GM12872 (cell line): ENCODE data around the gene ADAR.

Experiments used
- CTCF ChIP-seq: IDR thresholded peaks from 3 replicates; pipeline ENCODE4 v1.5.1; 2011; ENCODE audit warnings: low read depth, mild to moderate bottlenecking, low read length, moderate library complexity; ENCODE audit not compliant: insufficient read depth

The ADAR gene

GRCh38 chr1:154599658-154600057, 8.3 kb downstream of the ADAR start:
- TF ChIP-seq CTCF, result no peak

- TF ChIP-seq CTCF, result no peak
Measured at GRCh38 chr1:154598871-154599635, 8.9 kb downstream of the ADAR start.

GRCh38 chr1:154595621-154596020, 12.4 kb downstream of the ADAR start:
- no peak for TF ChIP-seq CTCF

- no peak for TF ChIP-seq CTCF
Measured at GRCh38 chr1:154594811-154595210, 13.2 kb downstream of the ADAR start.

- TF ChIP-seq CTCF, result no peak
Measured at GRCh38 chr1:154593390-154593789, 14.6 kb downstream of the ADAR start.

- no peak for TF ChIP-seq CTCF
Measured at GRCh38 chr1:154591206-154591605, 16.8 kb downstream of the ADAR start.

GRCh38 chr1:154590756-154591155, 17.2 kb downstream of the ADAR start:
- TF ChIP-seq CTCF, result no peak
